SU-DHL-6 (cell line): ENCODE results near the gene DLG2.
"Not testable (repeated sequence)": the region's sequence is repeated elsewhere in the genome, so short reads cannot be mapped to it uniquely, and the experiment has no call there.

Source experiments
- H2AFZ ChIP-seq: fragments of 200-600 bp; sonication (generic); 2 replicates; pipeline ENCODE4 v1.6.1; 2014; ENCODE audit warnings: low read depth, mild to moderate bottlenecking, moderate library complexity, mixed read lengths, antibody characterized with exemption, low read length; ENCODE audit not compliant: severe bottlenecking
- H3F3A ChIP-seq: fragments of 200-600 bp; shearing (Covaris generic); 2 replicates; pipeline ENCODE4 v1.6.0; 2016; ENCODE audit warnings: antibody characterized with exemption, mild to moderate bottlenecking; ENCODE audit not compliant: insufficient read depth
- H3K27ac ChIP-seq: fragments of 200-600 bp; sonication (generic); 2 replicates; pipeline ENCODE4 v1.5.1; 2016; ENCODE audit warnings: low read depth, mild to moderate bottlenecking, low read length, moderate library complexity, mixed read lengths
- H3K27me3 ChIP-seq: fragments of 200-600 bp; sonication (generic), shearing (Covaris generic); 2 replicates; pipeline ENCODE4 v1.6.0; 2014; ENCODE audit warnings: mild to moderate bottlenecking, low read length
- H3K36me3 ChIP-seq: fragments of 200-600 bp; sonication (generic); 2 replicates; pipeline ENCODE4 v1.6.1; 2014; ENCODE audit warnings: mild to moderate bottlenecking, low read length, mixed read lengths
- H3K4me2 ChIP-seq: fragments of 300-600, 200-600 bp; shearing (Covaris generic), sonication (generic); 2 replicates; pipeline ENCODE4 v1.6.0; 2014; ENCODE audit warnings: low read length, low read depth, mild to moderate bottlenecking; ENCODE audit not compliant: poor library complexity, severe bottlenecking
- H3K4me3 ChIP-seq: fragments of 200-600 bp; sonication (generic); 2 replicates; pipeline ENCODE4 v1.5.1; 2014; ENCODE audit warnings: antibody characterized with exemption, low read length, mild to moderate bottlenecking, mixed read lengths; ENCODE audit not compliant: insufficient read depth, poor library complexity, severe bottlenecking
- H3K79me2 ChIP-seq: fragments of 200-600 bp; sonication (generic); 2 replicates; pipeline ENCODE4 v1.6.1; 2014; ENCODE audit warnings: mild to moderate bottlenecking, low read length, moderate library complexity; ENCODE audit not compliant: insufficient read depth
- H3K9ac ChIP-seq: fragments of 200-600 bp; sonication (generic); 2 replicates; pipeline ENCODE4 v1.7.0; 2014; ENCODE audit warnings: mild to moderate bottlenecking, low read length
- H3K9me2 ChIP-seq: fragments of 200-600 bp; sonication (generic); replicated peaks from 2 replicates; pipeline ENCODE4 v1.6.1; 2014; ENCODE audit warnings: low read length; ENCODE audit not compliant: insufficient read depth
- H3K9me3 ChIP-seq: fragments of 200-600 bp; sonication (generic); 2 replicates; pipeline ENCODE4 v1.6.1; 2014; ENCODE audit warnings: low read length, mixed read lengths; ENCODE audit not compliant: insufficient read depth
- H4K20me1 ChIP-seq: fragments of 200-600 bp; sonication (generic); 2 replicates; pipeline ENCODE4 v1.6.1; 2014; ENCODE audit warnings: low read depth, mild to moderate bottlenecking, antibody characterized with exemption, low read length, moderate library complexity, mixed read lengths
- EZH2phosphoT487 ChIP-seq: fragments of 200-600 bp; sonication (generic), shearing (Covaris generic); conservative IDR thresholded peaks from 2 replicates; pipeline ENCODE4 v1.6.1; 2018; ENCODE audit warnings: mild to moderate bottlenecking, antibody characterized with exemption, low read length, moderate library complexity, mixed read lengths
- TF ChIP-seq, protein P1 (sequence below): fragments of 200-600 bp; sonication (generic); IDR thresholded peaks from one replicate; pipeline ENCODE4 v1.5.1; 2017; ENCODE audit warnings: antibody characterized with exemption, mild to moderate bottlenecking, low read length, moderate library complexity; ENCODE audit not compliant: insufficient read depth, poor library complexity, severe bottlenecking

Gene DLG2

DNA sequence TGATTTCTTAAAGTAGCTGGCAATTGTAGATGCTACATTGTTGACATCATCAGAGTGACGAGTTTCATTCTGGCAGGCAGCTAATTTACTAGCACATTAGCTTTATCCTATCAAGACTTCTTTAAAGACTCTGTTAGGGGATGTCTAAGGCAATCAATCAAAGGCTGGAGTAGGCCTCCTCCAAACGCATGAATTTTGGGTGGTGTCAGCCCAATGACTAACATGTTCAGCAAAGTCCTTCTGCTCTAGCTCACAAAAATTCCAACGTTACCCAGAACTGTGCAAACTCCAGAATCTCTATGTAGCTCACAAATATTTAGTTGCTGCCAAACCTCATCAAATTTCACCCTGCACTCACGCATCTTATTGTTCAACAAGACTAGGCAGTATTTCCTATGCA is 395.6 kb downstream of the DLG2 start:
- H3K4me2 ChIP-seq, result no peak overlapping the region
- no peaks in the 10 kb centered on the region for H3K9me2 ChIP-seq
- no peaks in the 10 kb centered on the region for H3K79me2 ChIP-seq
- no peaks in the 10 kb centered on the region for H3K27me3 ChIP-seq
- no peak overlapping the region for H2AFZ ChIP-seq
- TF ChIP-seq EZH2phosphoT487, result no peak
- TF ChIP-seq, protein P1, sequence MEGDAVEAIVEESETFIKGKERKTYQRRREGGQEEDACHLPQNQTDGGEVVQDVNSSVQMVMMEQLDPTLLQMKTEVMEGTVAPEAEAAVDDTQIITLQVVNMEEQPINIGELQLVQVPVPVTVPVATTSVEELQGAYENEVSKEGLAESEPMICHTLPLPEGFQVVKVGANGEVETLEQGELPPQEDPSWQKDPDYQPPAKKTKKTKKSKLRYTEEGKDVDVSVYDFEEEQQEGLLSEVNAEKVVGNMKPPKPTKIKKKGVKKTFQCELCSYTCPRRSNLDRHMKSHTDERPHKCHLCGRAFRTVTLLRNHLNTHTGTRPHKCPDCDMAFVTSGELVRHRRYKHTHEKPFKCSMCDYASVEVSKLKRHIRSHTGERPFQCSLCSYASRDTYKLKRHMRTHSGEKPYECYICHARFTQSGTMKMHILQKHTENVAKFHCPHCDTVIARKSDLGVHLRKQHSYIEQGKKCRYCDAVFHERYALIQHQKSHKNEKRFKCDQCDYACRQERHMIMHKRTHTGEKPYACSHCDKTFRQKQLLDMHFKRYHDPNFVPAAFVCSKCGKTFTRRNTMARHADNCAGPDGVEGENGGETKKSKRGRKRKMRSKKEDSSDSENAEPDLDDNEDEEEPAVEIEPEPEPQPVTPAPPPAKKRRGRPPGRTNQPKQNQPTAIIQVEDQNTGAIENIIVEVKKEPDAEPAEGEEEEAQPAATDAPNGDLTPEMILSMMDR, result no peak
- no peak overlapping the region for H3K4me3 ChIP-seq
- H4K20me1 ChIP-seq, result no peaks in the 10 kb centered on the region
- no peaks in the 10 kb centered on the region for H3K9me3 ChIP-seq
- no peaks in the 10 kb centered on the region for H3F3A ChIP-seq
- H3K9ac ChIP-seq, result no peak overlapping the region
- H3K27ac ChIP-seq, result no peak overlapping the region
- no peaks in the 10 kb centered on the region for H3K36me3 ChIP-seq

DNA sequence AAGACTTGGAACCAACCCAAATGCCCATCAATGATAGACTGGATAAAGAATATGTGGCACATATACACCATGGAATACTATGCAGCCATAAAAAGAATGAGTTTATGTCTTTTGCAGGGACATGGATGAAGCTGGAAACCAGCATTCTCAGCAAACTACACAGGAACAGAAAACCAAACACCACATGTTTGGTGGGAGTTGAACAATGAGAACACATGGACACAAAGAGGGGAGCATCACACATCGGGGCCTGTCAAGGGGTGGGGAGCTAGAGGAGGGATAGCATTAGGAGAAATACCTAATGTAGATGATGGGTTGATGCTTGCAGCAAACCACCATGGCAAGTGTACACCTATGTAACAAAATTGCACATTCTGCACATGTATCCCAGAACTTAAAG is 397.4 kb downstream of the DLG2 start:
- not testable (repeated sequence) for H3K36me3 ChIP-seq, H3K9me3 ChIP-seq, H3K27ac ChIP-seq, H3K4me3 ChIP-seq, H3K9me2 ChIP-seq, H3K27me3 ChIP-seq, H3F3A ChIP-seq, H3K9ac ChIP-seq, H3K4me2 ChIP-seq, H2AFZ ChIP-seq, H4K20me1 ChIP-seq, H3K79me2 ChIP-seq

DNA sequence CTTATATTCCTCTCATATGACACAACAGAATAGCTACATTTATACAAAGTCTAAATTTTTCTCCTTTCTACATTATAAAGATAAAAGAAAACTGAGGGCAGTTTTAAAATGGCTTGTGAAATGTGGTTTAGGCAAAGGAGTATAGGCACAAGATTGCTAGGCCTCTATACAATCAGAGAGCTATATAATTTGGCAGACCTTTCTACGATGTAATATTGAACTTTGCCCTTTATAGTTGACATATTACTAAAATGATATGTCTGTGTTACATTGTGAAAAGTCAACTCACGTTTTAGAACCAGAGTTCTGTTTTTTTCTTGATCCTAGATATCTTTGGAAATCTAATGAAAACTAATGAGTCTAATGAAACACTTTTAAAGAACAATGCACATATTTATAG is 430.2 kb downstream of the DLG2 start:
- Histone ChIP-seq H3K9ac (no peak overlapping the region), H2AFZ (no peak overlapping the region)

DNA sequence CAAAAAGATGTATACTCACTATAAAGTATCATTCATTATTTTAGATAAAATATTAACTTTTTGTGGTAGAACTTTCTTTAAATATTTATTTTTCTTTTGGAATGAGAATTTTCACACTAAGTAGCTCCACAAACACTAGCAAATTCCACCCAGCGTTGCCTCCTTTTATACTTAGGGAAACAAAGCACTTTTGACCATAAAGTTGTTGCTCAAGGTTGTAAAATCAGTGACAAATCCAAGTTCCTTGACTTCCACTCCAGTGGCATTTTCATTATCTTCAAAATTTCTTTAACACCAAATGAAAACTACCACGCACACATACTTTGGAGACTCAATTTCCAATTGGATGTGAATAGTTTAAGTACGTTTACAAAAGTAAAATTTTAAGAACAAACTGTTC is 431.2 kb downstream of the DLG2 start:
- Histone ChIP-seq H3K27me3 (no peaks in the 10 kb centered on the region), H3F3A (no peaks in the 10 kb centered on the region), H3K4me2 (no peak overlapping the region), H3K4me3 (no peak overlapping the region), H3K36me3 (no peaks in the 10 kb centered on the region), H3K27ac (no peak overlapping the region), H2AFZ (no peak overlapping the region), H3K9me3 (no peaks in the 10 kb centered on the region), H3K79me2 (no peaks in the 10 kb centered on the region), H4K20me1 (no peaks in the 10 kb centered on the region), H3K9ac (no peak overlapping the region), H3K9me2 (no peaks in the 10 kb centered on the region)
- TF ChIP-seq, protein P1, result no peak
- TF ChIP-seq EZH2phosphoT487, result no peak

More for the DNA sequence above, 430.2 kb downstream of the DLG2 start:
- Histone ChIP-seq H3K36me3 (no peaks in the 10 kb centered on the region), H3F3A (no peaks in the 10 kb centered on the region), H3K27me3 (no peaks in the 10 kb centered on the region), H3K79me2 (no peaks in the 10 kb centered on the region), H3K9me2 (no peaks in the 10 kb centered on the region), H3K4me2 (no peak overlapping the region), H4K20me1 (no peaks in the 10 kb centered on the region), H3K27ac (no peak overlapping the region), H3K4me3 (no peak overlapping the region), H3K9me3 (no peaks in the 10 kb centered on the region)
- TF ChIP-seq, protein P1, result no peak
- TF ChIP-seq EZH2phosphoT487, result no peak
